PC-9 (cell line): ENCODE data around the gene FAM181B. TPM values are rescaled to one million over a fixed set of nuclear protein-coding genes. Genes with fewer than 3 reads are reported as not detected.

ENCODE experiments used
- BruUV-seq: library from RNA; stranded (reverse); fragments of 400-500 nt; replicated peaks from 2 replicates; lab custom pipeline; 2021; lab: Mats Ljungman, UMichigan
- CTCF ChIA-PET: fragments of 300-600 bp; sonication (Branson Sonifier 250); formaldehyde crosslinking; loops from one replicate; lab custom pipeline; 2022; ENCODE audit warnings: antibody characterized with exemption; lab: Charles Lee
- POLR2A ChIA-PET: fragments of 300-600 bp; sonication (Branson Sonifier 250); formaldehyde crosslinking; loops from one replicate; lab custom pipeline; 2022; ENCODE audit warnings: antibody characterized with exemption; ENCODE audit not compliant: unreplicated experiment; lab: Charles Lee
- DNase-seq, 2 experiments: peaks; one replicate each; pipeline versions ENCODE4 v3.0.0 to v3.0.0-alpha.2; 2015 to 2022; ENCODE audit warnings: mixed read lengths in 1 of 2
- H2AFZ ChIP-seq: fragments of 200-600 bp; sonication (generic); 2 replicates; pipeline ENCODE4 v1.8.1; 2017; ENCODE audit warnings: antibody characterized with exemption
- H3F3A ChIP-seq: fragments of 200-600 bp; sonication (generic); 2 replicates; pipeline ENCODE4 v1.8.1; 2017; ENCODE audit warnings: antibody characterized with exemption, mild to moderate bottlenecking, low read depth; ENCODE audit not compliant: insufficient read depth
- H3K27ac ChIP-seq: fragments of 200-600 bp; sonication (generic); 2 replicates; pipeline ENCODE4 v1.6.1; 2016; ENCODE audit warnings: mixed run types
- H3K27me3 ChIP-seq: fragments of 200-600 bp; sonication (generic); 2 replicates; pipeline ENCODE4 v1.6.1; 2016; ENCODE audit warnings: low read depth, mixed run types; ENCODE audit not compliant: insufficient read depth
- H3K36me3 ChIP-seq: fragments of 200-600 bp; sonication (generic); 2 replicates; pipeline ENCODE4 v1.6.1; 2016; ENCODE audit warnings: low read depth, mixed run types
- H3K4me1 ChIP-seq: fragments of 200-600 bp; sonication (generic); replicated peaks from 2 replicates; pipeline ENCODE4 v1.6.1; 2016; ENCODE audit warnings: mixed run types; ENCODE audit not compliant: insufficient read depth
- H3K4me2 ChIP-seq: fragments of 200-600 bp; sonication (generic); 2 replicates; pipeline ENCODE4 v1.6.1; 2017; ENCODE audit warnings: mixed run types
- H3K4me3 ChIP-seq: fragments of 200-600 bp; sonication (generic); 2 replicates; pipeline ENCODE4 v1.6.1; 2016; ENCODE audit warnings: mixed run types
- H3K79me2 ChIP-seq: fragments of 200-600 bp; sonication (generic); 2 replicates; pipeline ENCODE4 v1.6.1; 2017; ENCODE audit warnings: low read depth, mixed run types
- H3K9me2 ChIP-seq: fragments of 200-600 bp; sonication (generic); 2 replicates; pipeline ENCODE4 v1.8.1; 2017; ENCODE audit warnings: mild to moderate bottlenecking; ENCODE audit not compliant: insufficient read depth
- H3K9me3 ChIP-seq: fragments of 200-600 bp; sonication (generic); 2 replicates; pipeline ENCODE4 v1.8.1; 2016; ENCODE audit warnings: low read depth; ENCODE audit not compliant: insufficient read depth
- H4K20me1 ChIP-seq: fragments of 200-600 bp; sonication (generic); 2 replicates; pipeline ENCODE4 v1.8.1; 2017; ENCODE audit not compliant: insufficient read depth
- CTCF ChIP-seq: fragments of 200-600 bp; sonication (generic); conservative IDR thresholded peaks from 2 replicates; pipeline ENCODE4 v1.6.1; 2017; ENCODE audit warnings: mixed run types, antibody characterized with exemption, mild to moderate bottlenecking, moderate library complexity
- EZH2 ChIP-seq: fragments of 200-600 bp; sonication (generic); IDR thresholded peaks from 2 replicates; pipeline ENCODE4 v1.8.0; 2017; ENCODE audit warnings: antibody characterized with exemption, low read depth
- intact Hi-C: fragments of 100-400 bp; cut with micrococcal nuclease; formaldehyde crosslinking; loops from one replicate; pipeline ENCODE4 v1.10.0; 2022; ENCODE audit not compliant: unreplicated experiment
- total RNA-seq: library from RNA; stranded (reverse); gene quantifications from 2 replicates; pipeline ENCODE4 v1.2.3, GENCODE V29; 2021

Gene FAM181B
- total RNA-seq, 1 experiment from 2014 or later = not detected

GRCh38 chr11:82776377-82776776 lies 42.7 kb upstream of the FAM181B start:
- Histone ChIP-seq H3K79me2 (no peaks in the 10 kb centered on the region), H4K20me1 (no peaks in the 10 kb centered on the region), H3K27ac (no peak overlapping the region), H3F3A (no peaks in the 10 kb centered on the region), H3K4me3 (no peak overlapping the region), H3K36me3 (no peaks in the 10 kb centered on the region), H3K27me3 (no peaks in the 10 kb centered on the region), H3K4me1 (no peaks in the 10 kb centered on the region), H3K9me3 (no peaks in the 10 kb centered on the region), H2AFZ (no peak overlapping the region), H3K9me2 (no peaks in the 10 kb centered on the region), H3K4me2 (no peak overlapping the region)
- intact Hi-C loops = no loop called here
- no TSS peak for BruUV-seq
- POLR2A ChIA-PET = no interaction called here
- CTCF ChIA-PET = interaction anchor here (0.6 to 0.8 kb wide), 4 partner anchors 67 to 1594 kb away, joined by 3 to 9 read pairs (median 6); no protein-coding TSS in a partner anchor
- TF ChIP-seq EZH2 = no peak
- no peak for TF ChIP-seq CTCF
- DNase-seq = peak in 1 of 2 experiments; percentile 46

DNA sequence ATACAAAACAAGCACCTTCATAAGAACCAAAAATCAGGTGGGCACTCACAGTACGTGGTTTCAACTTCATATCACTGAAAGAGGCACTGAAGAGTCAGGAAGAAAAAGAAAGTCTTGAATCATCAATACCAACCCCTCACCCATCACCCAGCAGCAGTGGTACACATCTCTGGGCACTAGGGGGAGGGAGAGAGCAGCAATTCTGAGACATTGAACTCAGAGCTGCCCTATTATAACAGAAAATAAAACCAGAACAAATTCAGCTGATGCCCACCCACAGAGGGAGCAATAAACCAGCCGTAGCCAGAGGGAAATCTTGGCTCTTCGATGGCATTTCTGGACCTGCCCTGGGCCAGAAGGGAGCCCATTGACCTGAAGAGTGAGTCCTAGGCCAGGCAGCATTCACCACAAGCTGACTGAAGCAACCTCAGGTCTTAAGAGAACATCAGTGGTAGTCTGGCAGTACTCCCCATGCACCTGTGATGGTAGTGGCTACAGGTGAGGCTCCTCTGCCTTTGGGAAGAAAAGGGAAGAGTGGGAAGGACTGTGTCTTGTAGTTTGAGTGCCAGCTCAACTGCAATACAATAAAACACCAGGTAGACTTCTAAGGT lies 42.2 kb upstream of the FAM181B start:
- POLR2A ChIA-PET = no interaction called here

GRCh38 chr11:82775218-82775617 lies 41.6 kb upstream of the FAM181B start:
- intact Hi-C loops = loop anchor here (1.0 kb wide), 2 partner anchors 89 to 511 kb away; partner anchors contain the start of gene CCDC90B
- no peak overlapping the region for H2AFZ ChIP-seq
- no TSS peak for BruUV-seq
- H3K79me2 ChIP-seq = no peaks in the 10 kb centered on the region
- peak overlapping the region; percentile 14; the same call in 1 of the 2 replicates for H3K4me2 ChIP-seq
- TF ChIP-seq CTCF = no peak
- no peak for TF ChIP-seq EZH2
- ChIA-PET POLR2A (no interaction called here), CTCF (no interaction called here)
- no peaks in the 10 kb centered on the region for H3K9me2 ChIP-seq
- no peaks in the 10 kb centered on the region for H3K36me3 ChIP-seq
- DNase-seq = no peak
- H3F3A ChIP-seq = no peaks in the 10 kb centered on the region
- no peaks in the 10 kb centered on the region for H4K20me1 ChIP-seq
- H3K4me1 ChIP-seq = no peaks in the 10 kb centered on the region
- H3K4me3 ChIP-seq = no peak overlapping the region
- no peak overlapping the region for H3K27ac ChIP-seq
- no peaks in the 10 kb centered on the region for H3K9me3 ChIP-seq
- H3K27me3 ChIP-seq = no peaks in the 10 kb centered on the region

More for the DNA sequence above, 42.2 kb upstream of the FAM181B start:
- H3K27ac ChIP-seq = no peak overlapping the region
- peak; percentile 44 to 50 for DNase-seq
- CTCF ChIA-PET = interaction anchor here (0.6 to 0.8 kb wide), 4 partner anchors 67 to 1595 kb away, joined by 3 to 9 read pairs (median 6); no protein-coding TSS in a partner anchor
- peak; percentile 89 for TF ChIP-seq CTCF
- TF ChIP-seq EZH2 = no peak
- no peak overlapping the region for H2AFZ ChIP-seq
- no peaks in the 10 kb centered on the region for H3F3A ChIP-seq
- peak overlapping the region; percentile 14; the same call in 1 of the 2 replicates for H3K4me2 ChIP-seq
- H3K4me1 ChIP-seq = no peaks in the 10 kb centered on the region
- no peaks in the 10 kb centered on the region for H3K9me2 ChIP-seq
- no peak overlapping the region for H3K4me3 ChIP-seq
- no TSS peak for BruUV-seq
- H4K20me1 ChIP-seq = no peaks in the 10 kb centered on the region
- no peaks in the 10 kb centered on the region for H3K9me3 ChIP-seq
- no peaks in the 10 kb centered on the region for H3K27me3 ChIP-seq
- intact Hi-C loops = loop anchor here (1.0 kb wide), 2 partner anchors 88 to 510 kb away; partner anchors contain the start of gene CCDC90B
- H3K36me3 ChIP-seq = no peaks in the 10 kb centered on the region
- no peaks in the 10 kb centered on the region for H3K79me2 ChIP-seq
